Activated naive CD8-positive, alpha-beta T cell treated with anti-CD3 and anti-CD28 coated beads, Interleukin-2, amount 50 U/mL, for 24 hours (primary cell): ENCODE measurements around the gene DNAJC17.
A peak's percentile ranks its signal among the peaks of the same experiment; 100 is the strongest.

Experiments used
- ATAC-seq: fragments of 150-1000 bp; cut with Tn5 transposase; one replicate; pipeline ENCODE4 v1.10.0; 2021
- DNase-seq: peaks from one replicate; pipeline ENCODE4 v3.0.0; 2021
- H3K27ac Mint-ChIP-seq: one replicate; pipeline ENCODE4 v1.8.0; 2021; ENCODE audit warnings: mild to moderate bottlenecking, mixed read lengths
- H3K27me3 Mint-ChIP-seq: one replicate; pipeline ENCODE4 v1.8.0; 2021; ENCODE audit warnings: mixed read lengths
- H3K36me3 Mint-ChIP-seq: one replicate; pipeline ENCODE4 v1.8.0; 2021; ENCODE audit warnings: low read depth, mixed read lengths
- H3K4me1 Mint-ChIP-seq: one replicate; pipeline ENCODE4 v1.8.0; 2021; ENCODE audit warnings: mixed read lengths
- H3K4me3 Mint-ChIP-seq: one replicate; pipeline ENCODE4 v1.8.0; 2021; ENCODE audit warnings: mild to moderate bottlenecking, moderate library complexity, mixed read lengths
- H3K9me3 Mint-ChIP-seq: one replicate; pipeline ENCODE4 v1.8.0; 2021; ENCODE audit warnings: mixed read lengths

The DNAJC17 gene

DNA sequence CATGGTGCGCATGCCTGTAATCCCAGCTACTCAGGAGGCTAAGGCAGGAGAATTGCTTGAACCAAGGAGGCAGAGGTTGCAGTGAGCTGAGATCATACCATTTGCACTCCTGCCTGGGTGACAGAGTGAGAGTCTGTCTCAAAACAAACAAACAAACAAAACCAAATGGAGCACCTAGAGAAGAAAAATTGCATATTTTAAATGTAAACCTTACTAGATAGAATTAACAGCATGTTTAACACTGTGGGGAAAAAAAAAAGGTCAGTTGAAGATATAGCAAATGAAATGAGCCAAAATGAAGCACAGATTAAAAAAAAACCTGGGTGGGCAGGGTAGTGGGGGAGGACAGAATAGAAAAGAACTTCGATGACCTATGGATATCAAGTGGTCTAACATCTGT, 13.9 kb upstream of the DNAJC17 start:
- ATAC-seq, result no peak
- no peak overlapping the region for H3K27ac Mint-ChIP-seq
- no peaks in the 10 kb centered on the region for H3K27me3 Mint-ChIP-seq
- DNase-seq, result no peak
- H3K36me3 Mint-ChIP-seq, result no peaks in the 10 kb centered on the region
- H3K9me3 Mint-ChIP-seq, result no peaks in the 10 kb centered on the region
- no peaks in the 10 kb centered on the region for H3K4me1 Mint-ChIP-seq
- H3K4me3 Mint-ChIP-seq, result no peak overlapping the region

DNA sequence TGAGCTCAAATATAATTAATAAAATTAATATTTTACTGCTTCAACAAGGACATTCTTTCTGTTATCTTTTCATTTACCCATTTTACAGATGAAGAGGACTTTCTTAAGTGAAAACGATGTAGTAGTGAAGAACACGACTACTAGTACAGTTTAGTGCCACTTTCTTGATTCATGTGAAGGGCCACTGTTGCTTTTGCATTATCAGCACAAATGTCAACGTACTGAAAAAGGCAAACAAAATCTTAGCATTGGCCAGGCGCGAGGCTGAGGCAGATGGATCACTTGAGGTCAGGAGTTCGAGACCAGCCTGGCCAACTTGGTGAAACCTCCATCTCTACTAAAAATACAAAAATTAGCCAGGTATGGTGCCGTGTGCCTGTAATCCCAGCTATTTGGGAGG, 11.8 kb upstream of the DNAJC17 start:
- no peak overlapping the region for H3K27ac Mint-ChIP-seq
- ATAC-seq, result no peak
- no peaks in the 10 kb centered on the region for H3K27me3 Mint-ChIP-seq

DNA sequence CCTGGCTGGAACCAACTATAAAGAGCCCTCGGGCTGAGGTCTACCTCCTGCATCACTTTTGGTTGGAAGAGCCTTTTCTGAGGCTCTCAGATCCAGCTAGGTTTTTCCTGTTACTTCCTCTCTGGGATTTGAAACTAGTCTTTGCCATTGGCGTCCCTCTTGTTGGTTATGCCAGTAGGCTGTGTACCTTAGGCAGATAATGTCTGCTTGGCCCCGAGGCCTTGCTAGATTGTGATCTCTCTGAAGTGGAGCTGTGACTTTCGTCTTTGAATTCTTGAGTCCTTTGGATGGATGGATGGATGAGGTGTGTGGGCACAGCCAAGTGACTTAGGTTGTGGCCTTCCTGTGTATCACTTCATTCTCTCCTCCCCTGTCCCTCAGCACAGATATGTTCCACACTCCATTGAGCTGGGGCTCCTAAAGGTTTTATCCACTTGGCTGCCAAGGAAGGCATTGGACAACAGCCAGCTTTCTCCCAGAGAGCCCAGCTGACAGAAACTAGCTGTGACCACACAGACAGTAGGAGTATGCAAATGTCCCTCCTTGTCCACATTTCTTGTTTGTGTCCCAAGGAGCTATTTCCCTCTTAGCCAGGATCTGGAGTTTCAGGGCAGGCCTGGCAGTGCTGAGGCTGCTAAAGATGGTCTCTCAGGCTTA, 7.9 kb upstream of the DNAJC17 start:
- Mint-ChIP-seq H3K4me3 (no peak overlapping the region), H3K27ac (no peak overlapping the region), H3K4me1 (no peaks in the 10 kb centered on the region), H3K9me3 (no peaks in the 10 kb centered on the region), H3K36me3 (peaks cover 5% of the 10 kb centered on the region), H3K27me3 (no peaks in the 10 kb centered on the region)
- ATAC-seq (no peak), DNase-seq (no peak)

More for the DNA sequence above, 11.8 kb upstream of the DNAJC17 start:
- Mint-ChIP-seq H3K36me3 (peaks cover 3% of the 10 kb centered on the region), H3K9me3 (no peaks in the 10 kb centered on the region), H3K4me3 (no peak overlapping the region), H3K4me1 (no peaks in the 10 kb centered on the region)
- no peak for DNase-seq

DNA sequence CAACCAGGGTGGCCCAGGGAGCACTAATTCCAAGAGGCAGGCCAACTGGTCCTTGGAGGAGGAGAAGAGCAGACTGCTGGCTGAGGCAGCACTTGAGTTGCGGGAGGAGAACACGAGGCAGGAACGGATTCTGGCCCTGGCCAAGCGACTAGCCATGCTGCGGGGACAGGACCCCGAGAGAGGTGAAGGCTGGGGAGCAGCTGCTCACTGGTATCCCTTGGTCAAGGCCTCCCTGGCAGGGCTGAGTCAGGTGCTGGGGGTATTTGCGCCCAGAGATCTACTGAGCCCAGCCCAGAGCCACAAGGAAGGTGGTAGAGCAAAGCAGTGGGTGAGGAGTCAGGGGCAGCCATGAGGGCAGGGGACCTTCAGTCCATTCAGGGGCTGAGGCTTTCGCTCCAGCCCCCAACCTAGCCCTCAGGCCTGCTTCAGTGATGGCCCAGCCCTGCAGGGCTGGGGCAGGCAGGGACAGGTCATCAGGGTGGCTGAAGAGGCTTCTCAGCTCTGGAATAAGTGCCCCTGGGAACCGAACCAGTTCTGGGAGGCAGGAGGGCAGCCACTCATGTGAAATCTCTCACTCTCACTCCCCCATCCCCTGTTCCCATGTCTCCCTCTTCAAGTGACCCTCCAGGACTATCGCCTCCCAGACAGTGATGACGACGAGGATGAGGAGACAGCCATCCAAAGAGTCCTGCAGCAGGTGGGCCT, 5.6 kb upstream of the DNAJC17 start:
- no peak overlapping the region for H3K27ac Mint-ChIP-seq
- H3K36me3 Mint-ChIP-seq, result peaks cover 5% of the 10 kb centered on the region
- H3K27me3 Mint-ChIP-seq, result no peaks in the 10 kb centered on the region
- peaks cover 10% of the 10 kb centered on the region for H3K4me1 Mint-ChIP-seq
- DNase-seq, result no peak
- H3K9me3 Mint-ChIP-seq, result no peaks in the 10 kb centered on the region
- no peak for ATAC-seq
- no peak overlapping the region for H3K4me3 Mint-ChIP-seq

DNA sequence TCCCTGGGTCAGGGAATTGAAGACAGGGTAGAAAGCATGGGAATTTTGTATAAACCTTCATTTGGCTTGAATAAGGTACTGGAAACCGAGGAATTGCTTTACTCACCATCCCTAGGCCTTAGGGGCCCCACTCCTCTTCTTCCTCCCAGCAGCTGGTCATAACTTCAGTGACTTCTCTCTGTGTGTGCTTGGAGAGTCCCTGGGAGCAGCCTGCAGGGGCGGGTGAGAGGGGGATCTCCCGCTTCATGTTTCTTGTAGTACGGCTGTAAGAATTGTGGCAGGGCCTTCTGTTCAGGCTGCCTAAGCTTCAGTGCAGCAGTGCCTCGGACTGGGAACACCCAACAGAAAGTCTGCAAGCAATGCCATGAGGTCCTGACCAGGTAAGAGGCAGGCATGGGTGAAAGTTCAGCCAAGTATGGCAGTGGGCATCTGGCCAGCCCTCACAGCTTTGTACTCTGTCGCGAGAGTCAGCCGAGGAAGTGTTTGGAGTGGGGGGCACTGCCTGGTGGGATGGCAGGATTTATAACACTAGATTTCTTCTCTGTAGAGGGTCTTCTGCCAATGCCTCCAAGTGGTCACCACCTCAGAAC, 1.7 kb upstream of the DNAJC17 start:
- Mint-ChIP-seq H3K36me3 (peaks cover 7% of the 10 kb centered on the region), H3K4me3 (no peak overlapping the region), H3K4me1 (peaks cover 19% of the 10 kb centered on the region), H3K27ac (no peak overlapping the region), H3K9me3 (no peaks in the 10 kb centered on the region), H3K27me3 (no peaks in the 10 kb centered on the region)
- DNase-seq (no peak), ATAC-seq (no peak)

DNA sequence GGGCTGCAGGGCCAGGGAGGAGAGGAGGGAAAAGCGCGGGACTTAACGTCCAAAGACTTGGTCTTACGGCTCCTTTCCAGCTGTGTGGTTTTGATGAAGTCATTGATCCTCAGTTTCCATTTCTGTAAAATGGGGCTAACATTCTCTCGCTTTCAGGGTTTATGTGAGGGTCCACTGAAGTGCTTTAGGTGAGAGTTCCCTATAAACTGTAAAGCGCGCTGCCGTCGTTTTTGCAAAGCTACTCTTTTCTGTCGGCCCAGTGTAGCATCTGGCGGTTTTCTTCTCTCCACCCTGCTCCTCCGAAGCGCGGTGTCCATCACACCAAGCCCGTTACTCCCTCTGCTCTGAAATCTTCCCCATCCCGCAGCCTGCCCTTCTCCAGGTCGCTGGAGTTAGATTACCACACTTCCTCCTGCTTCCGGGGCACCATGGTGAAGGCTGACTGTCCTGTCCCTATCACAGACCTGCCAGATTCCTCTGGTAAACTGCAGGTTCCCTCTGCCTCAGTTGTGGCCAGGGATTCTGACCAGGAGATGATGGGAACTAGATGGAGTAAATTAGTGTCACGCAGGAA, 702 bp upstream of the DNAJC17 start:
- DNase-seq (no peak), ATAC-seq (no peak)
- Mint-ChIP-seq H3K4me1 (peaks cover 22% of the 10 kb centered on the region), H3K27me3 (no peaks in the 10 kb centered on the region), H3K27ac (peak overlapping the region; percentile 99), H3K4me3 (peak overlapping the region; percentile 92), H3K9me3 (no peaks in the 10 kb centered on the region), H3K36me3 (peaks cover 7% of the 10 kb centered on the region)

DNA sequence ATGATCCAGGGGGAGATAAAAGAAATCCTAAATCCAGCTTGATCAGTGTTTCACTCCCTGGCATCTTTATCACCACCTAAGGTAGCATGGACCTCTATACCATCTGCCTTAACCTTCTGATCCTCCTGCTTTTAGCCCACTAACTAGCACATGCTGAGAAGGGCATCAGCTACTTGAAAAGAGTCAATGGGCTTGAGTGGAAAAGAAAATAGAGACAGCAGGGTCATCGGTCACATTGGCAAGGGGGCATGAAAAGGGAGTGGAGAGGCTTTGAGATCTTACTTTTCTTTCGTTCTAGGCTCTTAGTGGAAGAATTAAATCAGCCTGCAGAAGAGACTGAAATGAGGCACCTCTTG, 623 bp downstream of the DNAJC17 start:
- peaks cover 28% of the 10 kb centered on the region for H3K4me1 Mint-ChIP-seq
- peaks cover 12% of the 10 kb centered on the region for H3K36me3 Mint-ChIP-seq
- ATAC-seq, result no peak
- no peak for DNase-seq
- H3K9me3 Mint-ChIP-seq, result no peaks in the 10 kb centered on the region
- H3K4me3 Mint-ChIP-seq, result peak overlapping the region; percentile 92
- peak overlapping the region; percentile 99 for H3K27ac Mint-ChIP-seq
- H3K27me3 Mint-ChIP-seq, result no peaks in the 10 kb centered on the region

DNA sequence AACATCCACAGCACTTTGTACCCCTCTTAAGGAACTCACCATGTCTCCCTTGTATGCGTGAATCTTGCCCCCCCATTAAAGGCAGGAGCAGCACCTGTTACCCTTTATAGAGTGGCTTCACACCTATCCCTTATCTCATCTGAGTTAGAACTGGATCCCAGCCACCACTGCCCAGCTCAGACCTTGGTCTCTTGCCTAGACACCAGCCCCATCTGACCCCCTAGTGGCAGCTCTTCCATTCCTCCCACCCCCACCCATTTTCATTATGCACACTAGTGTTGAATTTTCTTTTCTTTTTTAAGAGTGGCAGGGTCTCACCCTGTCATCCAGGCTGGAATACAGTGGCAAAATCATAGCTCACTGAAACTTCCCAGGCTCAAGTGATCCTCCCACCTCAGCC, 3.6 kb downstream of the DNAJC17 start:
- no peak overlapping the region for H3K4me3 Mint-ChIP-seq
- no peak overlapping the region for H3K27ac Mint-ChIP-seq
- H3K27me3 Mint-ChIP-seq, result no peaks in the 10 kb centered on the region
- peaks cover 14% of the 10 kb centered on the region for H3K36me3 Mint-ChIP-seq
- peaks cover 36% of the 10 kb centered on the region for H3K4me1 Mint-ChIP-seq
- no peak for ATAC-seq
- no peaks in the 10 kb centered on the region for H3K9me3 Mint-ChIP-seq
- DNase-seq, result no peak

DNA sequence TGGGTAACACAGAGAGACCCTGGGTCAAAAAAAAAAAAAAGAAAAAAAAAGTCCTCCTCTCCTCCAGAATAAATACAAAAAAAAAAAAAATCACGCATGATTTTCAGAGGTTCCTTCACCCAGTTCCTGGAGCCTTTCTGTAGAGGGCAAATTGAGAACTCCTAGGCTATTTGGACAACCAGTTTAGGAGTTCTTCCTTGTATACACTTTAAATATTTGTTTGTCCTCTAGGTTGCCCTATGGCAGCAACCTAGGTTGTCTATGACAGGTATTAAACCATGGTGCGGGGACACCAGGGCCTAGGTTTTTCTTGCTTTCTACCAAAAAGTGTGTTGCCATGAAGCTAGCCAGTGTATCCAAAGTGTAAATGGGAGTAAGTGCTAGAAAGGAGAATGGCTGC, 4.2 kb downstream of the DNAJC17 start:
- ATAC-seq, result no peak
- DNase-seq, result no peak
- no peaks in the 10 kb centered on the region for H3K27me3 Mint-ChIP-seq
- H3K36me3 Mint-ChIP-seq, result peaks cover 17% of the 10 kb centered on the region
- no peaks in the 10 kb centered on the region for H3K9me3 Mint-ChIP-seq
- H3K4me3 Mint-ChIP-seq, result no peak overlapping the region
- H3K4me1 Mint-ChIP-seq, result peaks cover 36% of the 10 kb centered on the region
- no peak overlapping the region for H3K27ac Mint-ChIP-seq

DNA sequence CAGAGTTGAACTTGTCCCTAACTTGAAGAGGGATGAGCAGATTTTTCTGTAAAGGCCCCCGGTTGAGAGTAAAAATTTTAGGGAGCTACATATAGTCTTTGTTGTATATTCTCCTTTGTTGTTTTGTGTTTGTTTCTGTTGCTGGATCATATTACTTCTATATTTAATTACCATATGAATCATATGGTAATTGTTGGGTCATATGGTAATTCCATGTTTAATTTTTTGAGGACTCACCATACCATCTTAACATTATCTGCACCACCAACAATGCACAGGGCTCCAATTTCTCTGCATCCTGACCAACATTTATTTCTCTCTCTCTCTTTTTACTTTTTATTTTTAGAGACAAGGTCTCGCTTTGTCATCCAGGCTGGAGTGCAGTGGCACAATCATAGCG, 7.8 kb downstream of the DNAJC17 start:
- Mint-ChIP-seq H3K9me3 (no peaks in the 10 kb centered on the region), H3K27me3 (no peaks in the 10 kb centered on the region), H3K4me1 (peaks cover 36% of the 10 kb centered on the region), H3K27ac (no peak overlapping the region), H3K36me3 (peaks cover 17% of the 10 kb centered on the region), H3K4me3 (no peak overlapping the region)
- ATAC-seq (no peak), DNase-seq (no peak)

DNA sequence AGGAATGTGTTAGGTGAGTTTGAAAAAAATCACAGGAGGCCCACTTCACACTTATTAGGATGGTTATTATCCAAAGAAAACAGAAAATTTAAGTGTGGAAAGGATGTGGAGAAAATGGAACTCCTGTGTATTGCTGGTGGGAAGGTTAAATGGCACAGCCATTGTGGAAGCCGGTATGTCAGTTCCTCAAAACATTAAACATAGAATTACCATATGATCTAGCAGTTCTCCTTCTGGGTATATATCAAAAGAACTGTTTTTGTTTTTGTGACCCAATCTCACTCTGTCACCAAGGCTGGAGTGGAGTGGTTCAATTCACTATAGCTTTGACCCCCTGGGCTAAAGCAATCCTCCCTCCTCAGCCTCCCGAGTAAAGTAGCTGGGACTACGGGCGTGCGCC, 10.8 kb downstream of the DNAJC17 start:
- no peaks in the 10 kb centered on the region for H3K9me3 Mint-ChIP-seq
- peaks cover 19% of the 10 kb centered on the region for H3K36me3 Mint-ChIP-seq
- DNase-seq, result no peak
- H3K27me3 Mint-ChIP-seq, result no peaks in the 10 kb centered on the region
- no peak overlapping the region for H3K27ac Mint-ChIP-seq
- no peak overlapping the region for H3K4me3 Mint-ChIP-seq
- no peak for ATAC-seq
- peaks cover 38% of the 10 kb centered on the region for H3K4me1 Mint-ChIP-seq

DNA sequence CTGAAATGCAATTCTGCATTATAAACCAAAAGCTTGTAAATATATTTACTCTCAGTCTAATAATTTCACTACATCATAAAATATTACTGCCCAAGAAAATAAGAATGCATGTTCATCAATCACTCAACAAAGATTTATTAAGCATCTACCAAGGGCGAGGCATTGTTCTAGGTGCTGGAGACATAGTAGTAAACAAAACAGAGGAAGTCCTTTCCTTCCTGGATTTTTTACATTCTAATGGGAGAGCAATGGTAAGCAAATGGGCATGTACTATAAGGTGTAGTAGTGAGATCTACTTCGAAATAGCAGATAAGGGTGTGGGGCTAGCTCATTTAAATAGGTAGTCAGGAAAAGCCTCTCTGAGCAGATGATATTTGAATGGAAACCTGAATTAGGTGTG, 11.2 kb downstream of the DNAJC17 start:
- Mint-ChIP-seq H3K27ac (no peak overlapping the region), H3K27me3 (no peaks in the 10 kb centered on the region)

DNA sequence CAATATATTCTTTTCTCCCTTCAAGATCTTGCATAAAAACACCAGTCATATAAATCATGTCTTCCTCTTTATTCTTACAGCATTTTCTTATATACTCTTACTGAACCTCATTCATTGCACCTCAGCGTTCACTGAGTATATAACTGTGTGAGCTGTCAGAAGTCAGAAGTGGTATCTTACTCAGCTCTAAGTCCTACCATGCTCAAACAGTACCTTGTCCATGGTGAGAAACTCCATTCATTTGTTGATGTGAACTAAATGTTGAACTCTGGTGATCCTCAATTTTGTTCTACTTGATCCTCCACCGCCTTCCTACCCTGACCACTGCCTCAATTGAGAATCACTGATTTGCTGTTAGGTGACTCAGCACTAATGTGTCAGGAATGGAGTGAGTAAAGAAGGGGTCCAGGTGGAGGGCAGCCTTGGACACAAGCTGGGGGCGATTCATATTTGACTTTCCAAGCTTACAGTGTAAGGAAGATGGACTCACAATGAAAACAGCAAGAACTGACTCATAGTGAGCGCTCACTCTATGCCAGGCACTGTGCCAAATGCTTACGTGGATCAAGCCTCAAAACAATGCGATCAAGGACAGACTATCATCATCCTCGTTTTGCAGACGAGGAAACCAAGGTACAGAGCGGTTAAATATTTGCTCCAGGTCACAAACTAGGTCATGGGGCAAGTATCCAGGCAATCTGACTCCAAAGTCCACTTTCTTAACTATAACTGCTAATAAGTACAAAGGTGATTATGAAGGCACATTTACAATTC, 13.9 kb downstream of the DNAJC17 start:
- Mint-ChIP-seq H3K27ac (peak overlapping the region; percentile 12), H3K4me3 (no peak overlapping the region), H3K36me3 (peaks cover 18% of the 10 kb centered on the region), H3K27me3 (no peaks in the 10 kb centered on the region), H3K4me1 (peaks cover 35% of the 10 kb centered on the region), H3K9me3 (no peaks in the 10 kb centered on the region)
- DNase-seq (no peak), ATAC-seq (peak; percentile 51)

More for the DNA sequence above, 11.2 kb downstream of the DNAJC17 start:
- H3K9me3 Mint-ChIP-seq, result no peaks in the 10 kb centered on the region
- no peak for DNase-seq
- ATAC-seq, result no peak
- H3K4me3 Mint-ChIP-seq, result no peak overlapping the region
- H3K4me1 Mint-ChIP-seq, result peaks cover 35% of the 10 kb centered on the region
- H3K36me3 Mint-ChIP-seq, result peaks cover 19% of the 10 kb centered on the region

DNA sequence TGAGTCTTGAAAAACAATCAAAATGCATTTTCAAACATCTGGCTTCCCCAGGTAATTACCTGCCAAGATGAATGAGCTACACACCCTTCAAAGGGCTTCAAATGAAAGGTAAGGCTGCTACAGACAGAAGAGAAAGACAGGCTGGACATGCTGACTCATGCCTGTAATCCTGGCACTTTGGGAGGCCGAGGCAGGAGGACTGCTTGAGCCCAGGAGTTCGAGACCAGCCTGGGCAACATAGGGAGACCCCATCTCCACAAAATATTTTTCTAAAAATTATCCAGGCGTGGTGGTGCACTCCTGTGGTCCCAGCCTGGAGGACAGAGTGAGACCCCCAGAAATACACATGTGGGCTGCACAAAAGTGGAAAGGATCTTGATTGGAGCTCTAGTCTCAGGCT, 14.9 kb downstream of the DNAJC17 start:
- H3K9me3 Mint-ChIP-seq, result no peaks in the 10 kb centered on the region
- ATAC-seq, result no peak
- no peak overlapping the region for H3K27ac Mint-ChIP-seq
- H3K4me3 Mint-ChIP-seq, result no peak overlapping the region
- peaks cover 37% of the 10 kb centered on the region for H3K4me1 Mint-ChIP-seq
- no peak for DNase-seq
- H3K36me3 Mint-ChIP-seq, result peaks cover 10% of the 10 kb centered on the region
- no peaks in the 10 kb centered on the region for H3K27me3 Mint-ChIP-seq
